ENCODE results near the gene PER2.

- TF ChIP-seq, protein P1, sequence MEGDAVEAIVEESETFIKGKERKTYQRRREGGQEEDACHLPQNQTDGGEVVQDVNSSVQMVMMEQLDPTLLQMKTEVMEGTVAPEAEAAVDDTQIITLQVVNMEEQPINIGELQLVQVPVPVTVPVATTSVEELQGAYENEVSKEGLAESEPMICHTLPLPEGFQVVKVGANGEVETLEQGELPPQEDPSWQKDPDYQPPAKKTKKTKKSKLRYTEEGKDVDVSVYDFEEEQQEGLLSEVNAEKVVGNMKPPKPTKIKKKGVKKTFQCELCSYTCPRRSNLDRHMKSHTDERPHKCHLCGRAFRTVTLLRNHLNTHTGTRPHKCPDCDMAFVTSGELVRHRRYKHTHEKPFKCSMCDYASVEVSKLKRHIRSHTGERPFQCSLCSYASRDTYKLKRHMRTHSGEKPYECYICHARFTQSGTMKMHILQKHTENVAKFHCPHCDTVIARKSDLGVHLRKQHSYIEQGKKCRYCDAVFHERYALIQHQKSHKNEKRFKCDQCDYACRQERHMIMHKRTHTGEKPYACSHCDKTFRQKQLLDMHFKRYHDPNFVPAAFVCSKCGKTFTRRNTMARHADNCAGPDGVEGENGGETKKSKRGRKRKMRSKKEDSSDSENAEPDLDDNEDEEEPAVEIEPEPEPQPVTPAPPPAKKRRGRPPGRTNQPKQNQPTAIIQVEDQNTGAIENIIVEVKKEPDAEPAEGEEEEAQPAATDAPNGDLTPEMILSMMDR (IDR thresholded peaks at IDR 0.05): no peak
- TF ChIP-seq POLR2A (IDR thresholded peaks at IDR 0.05): no peak
These were observed 47.7 kb upstream of the PER2 start for GRCh38 chr2:238336151-238336550.

All from esophagus squamous epithelium (tissue), 4 donors.